CD4-positive, alpha-beta memory T cell (primary cell): ENCODE measurements around the gene GDI1. TPM values are rescaled to one million over a fixed set of nuclear protein-coding genes. Genes with fewer than 3 reads are reported as not detected.

Source experiments
- CTCF ChIA-PET: fragments of 350-600 bp; sonication (Branson Sonifier 250); formaldehyde crosslinking; loops from one replicate; lab custom pipeline; 2021; ENCODE audit warnings: inconsistent platforms; ENCODE audit not compliant: partially characterized antibody; lab: Charles Lee
- POLR2A ChIA-PET: fragments of 350-600 bp; sonication (Branson Sonifier 250); formaldehyde crosslinking; loops from one replicate; lab custom pipeline; 2021; ENCODE audit not compliant: partially characterized antibody; lab: Charles Lee
- DNase-seq, 5 donors: peaks; one replicate each; pipeline versions ENCODE4 v3.0.0 to v3.0.0-alpha.2; 2020 to 2022; ENCODE audit warnings: mixed read lengths in 1 of 5
- H3K27ac ChIP-seq: one replicate; pipeline ENCODE4 v1.7.0; 2013; ENCODE audit warnings: low read depth, low read length
- H3K27me3 ChIP-seq: 2 replicates; pipeline ENCODE4 v1.7.0; 2013; ENCODE audit warnings: mild to moderate bottlenecking, low read length, moderate library complexity; ENCODE audit not compliant: insufficient read depth
- H3K36me3 ChIP-seq: 2 replicates; pipeline ENCODE4 v1.7.0; 2013; ENCODE audit warnings: mild to moderate bottlenecking, low read length, moderate library complexity; ENCODE audit not compliant: insufficient read depth
- H3K4me1 ChIP-seq: 2 replicates; pipeline ENCODE4 v1.7.0; 2013; ENCODE audit warnings: mild to moderate bottlenecking, low read length, moderate library complexity; ENCODE audit not compliant: insufficient read depth
- H3K4me3 ChIP-seq, 2 donors: one replicate each; pipeline ENCODE4 v1.7.0; 2013; ENCODE audit warnings: low read length in 2 of 2, mild to moderate bottlenecking in 1 of 2
- H3K9me3 ChIP-seq, 2 donors: one replicate each; pipeline ENCODE4 v1.7.0; 2013; ENCODE audit warnings: low read length in 2 of 2, control low read depth in 1 of 2; ENCODE audit not compliant: control insufficient read depth in 1 of 2
- H3K27ac Mint-ChIP-seq, 7 donors: one replicate each; pipeline ENCODE4 v1.8.0; 2020 to 2021; ENCODE audit warnings: mixed read lengths in 7 of 7, mild to moderate bottlenecking in 6 of 7, inconsistent platforms in 3 of 7, moderate library complexity in 3 of 7
- H3K27me3 Mint-ChIP-seq, 2 donors: one replicate each; pipeline ENCODE4 v1.8.0; 2020 to 2021; ENCODE audit warnings: mixed read lengths in 2 of 2
- H3K36me3 Mint-ChIP-seq, 2 donors: one replicate each; pipeline ENCODE4 v1.8.0; 2020 to 2021; ENCODE audit warnings: mixed read lengths in 2 of 2, inconsistent platforms in 1 of 2, mild to moderate bottlenecking in 1 of 2
- H3K4me1 Mint-ChIP-seq, 4 donors: one replicate each; pipeline ENCODE4 v1.8.0; 2020 to 2021; ENCODE audit warnings: mixed read lengths in 4 of 4, mild to moderate bottlenecking in 1 of 4
- H3K4me3 Mint-ChIP-seq, 8 donors: one replicate each; pipeline ENCODE4 v1.8.0; 2020 to 2021; ENCODE audit warnings: mixed read lengths in 8 of 8, mild to moderate bottlenecking in 7 of 8, moderate library complexity in 6 of 8, inconsistent platforms in 3 of 8
- H3K9me3 Mint-ChIP-seq, 8 donors: one replicate each; pipeline ENCODE4 v1.8.0; 2020 to 2021; ENCODE audit warnings: mixed read lengths in 8 of 8, mild to moderate bottlenecking in 5 of 8, inconsistent platforms in 3 of 8, moderate library complexity in 1 of 8
- intact Hi-C: fragments of 100-400 bp; cut with micrococcal nuclease; formaldehyde crosslinking; loops from one replicate; pipeline ENCODE4 v1.15.1; 2023
- polyA plus RNA-seq, 2 donors: library from polyadenylated mRNA; unstranded; fragments of 300-500 nt; fragmentation: Illumina TruSeq; gene quantifications; one replicate each; pipeline ENCODE4 v1.2.3, GENCODE V29; 2021
- total RNA-seq, 2 experiments: library from RNA; stranded (reverse); gene quantifications; one replicate each; pipeline ENCODE4 v1.2.3, GENCODE V29; 2021

The GDI1 gene
- total and polyA plus RNA-seq, 4 experiments from 2014 or later, result 48.2 to 220 (median 138) TPM

DNA sequence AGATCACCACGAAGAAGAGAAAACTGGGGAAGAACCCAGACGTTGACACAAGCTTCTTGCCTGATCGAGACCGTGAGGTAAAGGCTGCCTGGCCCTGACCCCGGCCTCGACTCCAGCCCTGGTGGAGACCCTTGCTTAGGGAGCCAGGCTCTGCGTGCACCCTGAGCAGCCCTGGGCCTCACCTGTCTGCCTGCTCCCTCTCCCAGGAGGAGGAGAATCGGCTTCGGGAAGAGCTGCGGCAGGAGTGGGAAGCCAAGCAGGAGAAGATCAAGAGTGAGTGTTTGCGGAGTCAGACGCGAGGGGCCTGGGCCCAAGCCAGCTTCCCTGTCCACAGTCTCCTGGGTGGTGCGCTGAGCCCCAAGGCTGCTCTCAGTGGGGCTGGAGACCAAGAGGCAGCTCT, 11.5 kb downstream of the GDI1 start:
- Mint-ChIP-seq H3K4me1 (peaks cover 3 to 22% (median 3%) of the 10 kb centered on the region in 4 donors), H3K4me3 (no peak overlapping the region), H3K36me3 (peaks cover 3 to 12% of the 10 kb centered on the region in 2 donors), H3K9me3 (no peaks in the 10 kb centered on the region), H3K27ac (no peak overlapping the region), H3K27me3 (no peaks in the 10 kb centered on the region)
- peaks cover 13% of the 10 kb centered on the region for H3K36me3 ChIP-seq
- POLR2A ChIA-PET, result interaction anchor here (8.5 kb wide), 1 partner anchor 10 kb away, joined by 42 read pairs; the partner anchor contains the start of gene PLXNA3
- H3K4me3 ChIP-seq, result no peak overlapping the region
- H3K9me3 ChIP-seq, result no peaks in the 10 kb centered on the region
- peaks cover 18% of the 10 kb centered on the region for H3K4me1 ChIP-seq
- intact Hi-C loops, result no loop called here
- no peak for DNase-seq
- CTCF ChIA-PET, result no interaction called here
- no peaks in the 10 kb centered on the region for H3K27me3 ChIP-seq
- H3K27ac ChIP-seq, result no peak overlapping the region

DNA sequence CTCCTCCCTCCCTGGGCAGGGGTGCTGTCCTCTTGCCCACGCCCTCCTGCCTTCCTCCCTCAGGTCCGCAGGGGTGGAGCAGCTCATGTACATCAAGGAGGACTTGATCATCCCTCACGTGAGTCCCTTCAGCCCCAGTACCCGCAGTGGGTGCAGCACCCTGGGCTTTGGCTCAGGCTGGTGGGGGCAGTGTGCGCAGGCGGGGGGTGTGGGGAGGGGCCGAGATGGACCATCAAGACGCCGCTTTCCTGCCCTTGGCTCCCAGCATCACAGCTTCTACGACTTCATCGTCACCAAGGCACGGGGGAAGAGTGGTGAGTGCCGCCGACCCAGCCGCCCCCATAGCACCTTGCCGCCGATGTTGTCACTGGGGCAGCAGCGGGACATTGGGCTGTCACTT, 12.7 kb downstream of the GDI1 start:
- H3K4me3 ChIP-seq, result no peak overlapping the region
- peaks cover 0 to 20% (median 3%) of the 10 kb centered on the region in 4 donors for H3K4me1 Mint-ChIP-seq
- H3K36me3 Mint-ChIP-seq, result peaks cover 3 to 12% of the 10 kb centered on the region in 2 donors
- no peaks in the 10 kb centered on the region for H3K9me3 ChIP-seq
- H3K36me3 ChIP-seq, result peaks cover 13% of the 10 kb centered on the region
- H3K27me3 Mint-ChIP-seq, result no peaks in the 10 kb centered on the region
- H3K27ac Mint-ChIP-seq, result no peak overlapping the region
- intact Hi-C loops, result no loop called here
- H3K9me3 Mint-ChIP-seq, result peaks cover 0 to 4% (median 0%) of the 10 kb centered on the region in 8 donors
- no peak overlapping the region for H3K27ac ChIP-seq
- H3K4me3 Mint-ChIP-seq, result no peak overlapping the region
- no peaks in the 10 kb centered on the region for H3K27me3 ChIP-seq
- POLR2A ChIA-PET, result interaction anchor here (1.4 kb wide), 1 partner anchor 11 kb away, joined by 3 read pairs; no protein-coding TSS in a partner anchor
- H3K4me1 ChIP-seq, result peaks cover 15% of the 10 kb centered on the region
- CTCF ChIA-PET, result no interaction called here
- no peak for DNase-seq

DNA sequence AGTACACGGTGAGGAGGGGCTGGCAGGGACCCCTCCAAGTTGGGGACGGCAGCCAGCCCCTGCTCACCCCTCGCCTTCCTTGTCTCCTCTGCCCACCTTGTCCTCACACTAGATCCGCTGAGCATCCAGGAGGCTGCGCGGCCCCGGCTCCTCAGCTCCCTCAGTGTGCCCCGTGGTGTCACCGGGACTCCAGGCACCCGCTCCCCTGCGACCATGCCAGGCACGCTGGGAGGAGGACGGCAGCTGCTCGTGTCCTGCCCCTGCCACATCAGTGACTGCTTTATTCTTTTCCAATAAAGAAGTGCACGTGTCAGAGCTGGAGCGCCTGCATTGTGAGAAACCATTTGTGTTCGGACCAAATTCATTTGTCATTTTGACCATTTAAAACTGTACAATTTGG, 13.4 kb downstream of the GDI1 start:
- Mint-ChIP-seq H3K4me3 (no peak overlapping the region), H3K27ac (no peak overlapping the region), H3K4me1 (peaks cover 0 to 14% (median 3%) of the 10 kb centered on the region in 4 donors), H3K36me3 (peaks cover 3 to 12% of the 10 kb centered on the region in 2 donors), H3K27me3 (no peaks in the 10 kb centered on the region), H3K9me3 (peaks cover 0 to 4% (median 0%) of the 10 kb centered on the region in 8 donors)
- Histone ChIP-seq H3K27me3 (no peaks in the 10 kb centered on the region), H3K9me3 (no peaks in the 10 kb centered on the region), H3K27ac (no peak overlapping the region), H3K4me1 (peaks cover 8% of the 10 kb centered on the region), H3K36me3 (peaks cover 13% of the 10 kb centered on the region), H3K4me3 (no peak overlapping the region)
- ChIA-PET POLR2A (interaction anchor here (1.4 kb wide), 1 partner anchor 12 kb away, joined by 3 read pairs; no protein-coding TSS in a partner anchor), CTCF (no interaction called here)
- intact Hi-C loops, result no loop called here
- DNase-seq, result no peak

DNA sequence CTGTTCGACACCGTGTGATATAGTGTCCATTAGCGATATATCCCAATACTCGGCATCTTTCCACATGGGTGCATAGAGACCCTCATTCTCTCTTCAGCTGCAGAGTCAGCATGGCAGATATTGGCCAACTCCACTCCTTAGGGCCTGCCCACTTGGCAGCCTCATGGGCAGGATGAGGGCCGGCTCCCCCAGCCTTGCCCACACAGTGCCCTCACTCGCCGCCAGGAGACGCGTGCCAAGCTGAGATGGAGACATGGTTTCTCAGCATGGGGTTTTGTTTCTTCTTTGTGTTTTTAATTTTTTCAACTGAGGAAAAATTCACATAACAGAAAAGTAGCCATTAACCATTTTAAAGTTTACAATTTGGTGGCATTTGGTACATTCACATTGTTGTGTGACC, 15.9 kb downstream of the GDI1 start:
- H3K27ac ChIP-seq, result no peak overlapping the region
- H3K9me3 ChIP-seq, result no peaks in the 10 kb centered on the region
- POLR2A ChIA-PET, result interaction anchor here (1.6 kb wide), 1 partner anchor 53 kb away, joined by 3 read pairs; no protein-coding TSS in a partner anchor
- Mint-ChIP-seq H3K36me3 (peaks cover 3 to 10% of the 10 kb centered on the region in 2 donors), H3K27ac (no peak overlapping the region), H3K27me3 (no peaks in the 10 kb centered on the region), H3K4me1 (peaks cover 2 to 5% (median 4%) of the 10 kb centered on the region in 4 donors), H3K4me3 (no peak overlapping the region), H3K9me3 (peaks cover 0 to 7% (median 0%) of the 10 kb centered on the region in 8 donors)
- CTCF ChIA-PET, result no interaction called here
- peaks cover 13% of the 10 kb centered on the region for H3K36me3 ChIP-seq
- intact Hi-C loops, result no loop called here
- H3K4me1 ChIP-seq, result no peaks in the 10 kb centered on the region
- no peaks in the 10 kb centered on the region for H3K27me3 ChIP-seq
- no peak overlapping the region for H3K4me3 ChIP-seq
- no peak for DNase-seq

DNA sequence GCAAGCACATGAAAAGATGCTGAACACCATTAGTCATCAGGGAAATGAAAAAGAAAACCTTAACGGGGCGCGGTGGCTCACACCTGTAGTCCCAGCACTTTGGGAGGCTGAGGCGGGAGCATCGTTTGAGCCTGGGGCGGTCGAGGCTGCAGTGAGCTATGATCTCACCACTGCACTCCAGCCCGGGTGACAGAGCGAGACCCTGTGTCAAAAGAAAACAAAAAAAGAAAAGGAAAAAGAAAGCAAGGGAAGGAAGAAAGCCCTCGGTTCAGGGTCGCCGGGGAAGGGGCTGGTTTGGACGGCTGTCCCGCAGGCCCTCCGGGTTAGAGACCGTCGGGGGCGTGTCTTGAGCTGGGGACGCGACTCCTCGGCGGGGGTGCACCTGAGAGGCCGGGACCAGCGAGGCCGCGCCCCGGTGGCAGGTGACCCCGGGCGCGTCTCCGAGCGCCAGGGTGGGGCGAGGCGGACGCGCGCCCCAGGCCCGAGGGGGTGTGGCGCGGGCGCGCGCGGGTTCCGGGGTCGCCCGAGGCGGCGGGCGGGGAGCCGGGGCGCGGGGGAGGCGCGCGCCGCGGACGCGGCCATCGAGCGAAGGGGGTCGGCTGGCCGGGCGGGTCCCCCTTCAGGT, 20.6 kb downstream of the GDI1 start:
- H3K9me3 ChIP-seq, result no peaks in the 10 kb centered on the region
- DNase-seq, result peak; percentile 65 to 78 (median 72)
- H3K36me3 ChIP-seq, result no peaks in the 10 kb centered on the region
- ChIA-PET CTCF (no interaction called here), POLR2A (interaction anchor here (1.3 to 4.5 kb wide), 11 partner anchors 11 to 531 kb away, joined by 3 to 42 read pairs (median 16); partner anchors contain the start of genes ATP6AP1, FAM3A, FAM50A and LAGE3)
- H3K27me3 ChIP-seq, result no peaks in the 10 kb centered on the region
- Mint-ChIP-seq H3K27ac (peak overlapping the region; percentile 69 to 97 (median 95)), H3K36me3 (peaks cover 0 to 14% of the 10 kb centered on the region in 2 donors), H3K4me1 (peaks cover 4 to 19% (median 5%) of the 10 kb centered on the region in 4 donors), H3K9me3 (peaks cover 0 to 7% (median 0%) of the 10 kb centered on the region in 8 donors), H3K4me3 (peak overlapping the region; percentile 89 to 97 (median 94)), H3K27me3 (no peaks in the 10 kb centered on the region)
- peak overlapping the region in 1 of 2 donors; percentile 49 for H3K4me3 ChIP-seq
- H3K4me1 ChIP-seq, result peaks cover 9% of the 10 kb centered on the region
- intact Hi-C loops, result loop anchor here (2.0 to 5.0 kb wide), 3 partner anchors 21 to 60 kb away; partner anchors contain the start of genes FAM3A, LAGE3 and SLC10A3
- peak overlapping the region; percentile 40 for H3K27ac ChIP-seq

DNA sequence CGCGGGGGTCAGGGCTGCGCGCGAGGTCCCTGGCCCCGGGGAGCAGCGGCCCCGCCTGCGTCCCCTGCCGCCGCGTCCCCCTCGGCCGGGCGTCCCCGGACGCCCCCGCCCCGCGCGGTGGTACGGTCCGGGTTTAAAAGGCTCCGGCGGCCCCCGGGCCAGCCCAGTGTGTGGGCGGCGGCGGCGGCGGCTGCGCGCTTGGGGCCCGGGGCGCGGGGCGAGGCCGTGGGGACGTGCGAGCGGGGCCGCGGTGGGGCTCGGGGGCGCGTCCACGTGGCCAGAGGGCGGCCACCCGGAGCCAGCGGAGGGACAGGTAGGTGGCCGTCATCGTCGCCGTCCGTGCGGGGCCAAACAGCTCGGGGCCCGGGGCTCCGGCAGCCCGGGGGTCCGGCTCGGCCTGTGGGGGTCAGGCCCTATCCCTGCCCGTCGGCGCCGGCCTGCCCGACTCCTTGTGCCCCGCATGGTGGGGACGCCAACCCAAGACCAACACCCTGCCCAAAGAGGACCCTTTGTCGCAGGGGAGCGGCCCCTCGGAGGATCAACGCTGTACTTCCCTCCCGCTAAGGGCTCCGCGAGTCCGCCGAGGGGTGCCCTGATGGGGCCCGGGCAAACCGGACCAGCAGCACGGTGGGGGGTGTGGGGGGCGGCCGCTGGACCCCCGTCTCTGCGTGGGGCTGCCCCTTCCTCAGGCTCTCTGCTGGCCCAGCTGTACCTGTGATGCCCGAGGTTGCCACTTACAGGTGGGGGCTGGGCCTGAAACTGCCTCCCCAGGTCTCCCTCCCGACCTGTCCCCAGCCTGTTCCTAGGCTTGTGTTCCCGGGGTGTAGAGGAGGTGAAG, 21.4 kb downstream of the GDI1 start, which contains the start of gene PLXNA3:
Gene PLXNA3 (plus strand): TSS at position 166 of the 838 bp plus-strand sequence. CDS start 1,903 bp downstream, outside the sequence.
- H3K4me1 ChIP-seq, result peaks cover 9% of the 10 kb centered on the region
- H3K4me3 ChIP-seq, result peak within 1 kb of the TSS; percentile 17 to 55
- Mint-ChIP-seq H3K36me3 (peaks cover 0 to 20% of the 10 kb centered on the region in 2 donors), H3K4me1 (peaks cover 4 to 19% (median 6%) of the 10 kb centered on the region in 4 donors), H3K27me3 (no peaks in the 10 kb centered on the region), H3K9me3 (peaks cover 0 to 7% (median 0%) of the 10 kb centered on the region in 8 donors), H3K4me3 (peak within 1 kb of the TSS; percentile 89 to 97 (median 94)), H3K27ac (peak within 1 kb of the TSS; percentile 74 to 97 (median 95))
- peak in 4 of 5 donors; percentile 70 to 79 (median 74) for DNase-seq
- H3K27me3 ChIP-seq, result no peaks in the 10 kb centered on the region
- intact Hi-C loops, result loop anchor here (5.0 kb wide), 1 partner anchor 59 kb away; the partner anchor contains the start of gene FAM3A
- ChIA-PET POLR2A (interaction anchor here (0.7 to 4.5 kb wide), 15 partner anchors 10 to 532 kb away, joined by 3 to 42 read pairs (median 11); partner anchors contain the start of genes ATP6AP1, FAM3A, FAM50A and LAGE3), CTCF (interaction anchor here (1.4 kb wide), 1 partner anchor 59 kb away, joined by 4 read pairs; no protein-coding TSS in a partner anchor)
- peak within 1 kb of the TSS; percentile 55 for H3K27ac ChIP-seq
- no peaks in the 10 kb centered on the region for H3K9me3 ChIP-seq
- H3K36me3 ChIP-seq, result peaks cover 3% of the 10 kb centered on the region
